Kidney epithelial cell (primary cell): ENCODE results near the gene MACROD2. TPM values are rescaled to one million over a fixed set of nuclear protein-coding genes. Genes with fewer than 3 reads are reported as not detected.

Experiments
- DNase-seq: peaks from one replicate; pipeline ENCODE4 v3.0.0-alpha.2; 2010; ENCODE audit warnings: low read depth
- H3K27me3 ChIP-seq: 2 replicates; pipeline ENCODE4 v1.6.0; 2011; ENCODE audit warnings: low read length; ENCODE audit not compliant: control insufficient read depth, insufficient read depth
- H3K36me3 ChIP-seq: 2 replicates; pipeline ENCODE4 v1.5.1; 2011; ENCODE audit warnings: low read length; ENCODE audit not compliant: control insufficient read depth, insufficient read depth
- H3K4me3 ChIP-seq: 2 replicates; pipeline ENCODE4 v1.5.1; 2011; ENCODE audit warnings: low read depth, mild to moderate bottlenecking, control low read depth, low read length
- CTCF ChIP-seq: IDR thresholded peaks from 2 replicates; pipeline ENCODE4 v1.5.1; 2011; ENCODE audit warnings: mild to moderate bottlenecking, moderate library complexity, low read length, control low read depth, inconsistent platforms; ENCODE audit not compliant: insufficient read depth, poor library complexity, severe bottlenecking
- total RNA-seq: library from RNA; depleted of rRNA; stranded (reverse); fragments of >200 nt; gene quantifications from 2 replicates; pipeline ENCODE4 v1.2.3, GENCODE V29; 2015

Gene MACROD2
- total RNA-seq, 1 donor from 2014 or later = 0.79 TPM

- DNase-seq = no peak
- TF ChIP-seq CTCF = no peak
These were observed 811.9 kb downstream of the MACROD2 start for GRCh38 chr20:14807224-14807623.

GRCh38 chr20:14815340-14815739 lies 820.0 kb downstream of the MACROD2 start:
- H3K27me3 ChIP-seq = no peaks in the 10 kb centered on the region
- no peak for TF ChIP-seq CTCF
- no peak overlapping the region for H3K4me3 ChIP-seq
- no peaks in the 10 kb centered on the region for H3K36me3 ChIP-seq
- no peak for DNase-seq

More at GRCh38 chr20:14807224-14807623, 811.9 kb downstream of the MACROD2 start:
- Histone ChIP-seq H3K4me3 (no peak overlapping the region), H3K27me3 (no peaks in the 10 kb centered on the region), H3K36me3 (no peaks in the 10 kb centered on the region)

GRCh38 chr20:14816471-14816870 lies 821.2 kb downstream of the MACROD2 start:
- Histone ChIP-seq H3K4me3 (no peak overlapping the region), H3K36me3 (no peaks in the 10 kb centered on the region), H3K27me3 (no peaks in the 10 kb centered on the region)
- no peak for DNase-seq
- TF ChIP-seq CTCF = no peak

GRCh38 chr20:14817101-14817500 lies 821.8 kb downstream of the MACROD2 start:
- H3K4me3 ChIP-seq = no peak overlapping the region
- no peak for DNase-seq
- H3K36me3 ChIP-seq = no peaks in the 10 kb centered on the region
- no peaks in the 10 kb centered on the region for H3K27me3 ChIP-seq
- no peak for TF ChIP-seq CTCF

- DNase-seq = no peak
- no peak for TF ChIP-seq CTCF
- H3K27me3 ChIP-seq = no peaks in the 10 kb centered on the region
- H3K4me3 ChIP-seq = no peak overlapping the region
- no peaks in the 10 kb centered on the region for H3K36me3 ChIP-seq
These were observed 825.5 kb downstream of the MACROD2 start for GRCh38 chr20:14820771-14821170.

- no peak for DNase-seq
- H3K4me3 ChIP-seq = no peak overlapping the region
These were observed 825.9 kb downstream of the MACROD2 start for GRCh38 chr20:14821251-14821650.

More at GRCh38 chr20:14821251-14821650, 825.9 kb downstream of the MACROD2 start:
- TF ChIP-seq CTCF = no peak
- Histone ChIP-seq H3K36me3 (no peaks in the 10 kb centered on the region), H3K27me3 (no peaks in the 10 kb centered on the region)
